DOHH2 (cell line): ENCODE data around the gene LRRC4B.

ENCODE experiments used
- H3F3A ChIP-seq: fragments of 200-600 bp; sonication (generic), shearing (Covaris generic); 2 replicates; pipeline ENCODE4 v1.6.0; 2016; ENCODE audit warnings: antibody characterized with exemption, mild to moderate bottlenecking; ENCODE audit not compliant: control insufficient read depth, insufficient read depth
- H3K27ac ChIP-seq: fragments of 200-600 bp; sonication (generic); 2 replicates; pipeline ENCODE4 v1.5.1; 2014; ENCODE audit warnings: low read depth, mild to moderate bottlenecking, low read length, moderate library complexity
- H3K27me3 ChIP-seq: fragments of 200-600 bp; sonication (generic); 2 replicates; pipeline ENCODE4 v1.6.1; 2014; ENCODE audit warnings: mild to moderate bottlenecking, low read length, mixed read lengths; ENCODE audit not compliant: control insufficient read depth
- H3K36me3 ChIP-seq: fragments of 200-600 bp; sonication (generic); 2 replicates; pipeline ENCODE4 v1.6.1; 2014; ENCODE audit warnings: mild to moderate bottlenecking, low read length, moderate library complexity, mixed read lengths; ENCODE audit not compliant: control insufficient read depth
- H3K4me1 ChIP-seq: fragments of 200-600 bp; sonication (generic); 2 replicates; pipeline ENCODE4 v1.6.1; 2014; ENCODE audit warnings: mild to moderate bottlenecking, low read length, mixed read lengths; ENCODE audit not compliant: control insufficient read depth
- H3K4me2 ChIP-seq: fragments of 200-600 bp; sonication (generic); 2 replicates; pipeline ENCODE4 v1.6.0; 2014; ENCODE audit warnings: mild to moderate bottlenecking, low read length, moderate library complexity
- H3K4me3 ChIP-seq: fragments of 200-600 bp; sonication (generic); 2 replicates; pipeline ENCODE4 v1.5.1; 2014; ENCODE audit warnings: mild to moderate bottlenecking, low read length, mixed read lengths
- H3K79me2 ChIP-seq: fragments of 200-600 bp; sonication (generic); 2 replicates; pipeline ENCODE4 v1.6.1; 2014; ENCODE audit warnings: mild to moderate bottlenecking, low read length, mixed read lengths; ENCODE audit not compliant: control insufficient read depth
- H3K9me2 ChIP-seq: fragments of 200-600 bp; sonication (generic); replicated peaks from 2 replicates; pipeline ENCODE4 v1.6.1; 2014; ENCODE audit warnings: mild to moderate bottlenecking, low read length, mixed read lengths; ENCODE audit not compliant: control insufficient read depth
- H3K9me3 ChIP-seq: fragments of 200-600 bp; sonication (generic); 2 replicates; pipeline ENCODE4 v1.6.1; 2014; ENCODE audit warnings: antibody characterized with exemption, low read length, mixed read lengths; ENCODE audit not compliant: control insufficient read depth, insufficient read depth
- H4K20me1 ChIP-seq: fragments of 200-600 bp; sonication (generic); 2 replicates; pipeline ENCODE4 v1.6.0; 2014; ENCODE audit warnings: low read depth, mild to moderate bottlenecking, antibody characterized with exemption, low read length, moderate library complexity; ENCODE audit not compliant: control insufficient read depth, insufficient read depth
- CTCF ChIP-seq: fragments of 200-600 bp; sonication (generic); IDR thresholded peaks from one replicate; pipeline ENCODE4 v1.5.1; 2014; ENCODE audit warnings: antibody characterized with exemption, mild to moderate bottlenecking, low read depth, low read length; ENCODE audit not compliant: poor library complexity, severe bottlenecking
- EZH2phosphoT487 ChIP-seq: fragments of 200-600 bp; sonication (generic); IDR thresholded peaks from 2 replicates; pipeline ENCODE4 v1.6.1; 2017; ENCODE audit warnings: borderline replicate concordance, mild to moderate bottlenecking, antibody characterized with exemption, low read length, moderate library complexity, mixed read lengths

LRRC4B gene

DNA sequence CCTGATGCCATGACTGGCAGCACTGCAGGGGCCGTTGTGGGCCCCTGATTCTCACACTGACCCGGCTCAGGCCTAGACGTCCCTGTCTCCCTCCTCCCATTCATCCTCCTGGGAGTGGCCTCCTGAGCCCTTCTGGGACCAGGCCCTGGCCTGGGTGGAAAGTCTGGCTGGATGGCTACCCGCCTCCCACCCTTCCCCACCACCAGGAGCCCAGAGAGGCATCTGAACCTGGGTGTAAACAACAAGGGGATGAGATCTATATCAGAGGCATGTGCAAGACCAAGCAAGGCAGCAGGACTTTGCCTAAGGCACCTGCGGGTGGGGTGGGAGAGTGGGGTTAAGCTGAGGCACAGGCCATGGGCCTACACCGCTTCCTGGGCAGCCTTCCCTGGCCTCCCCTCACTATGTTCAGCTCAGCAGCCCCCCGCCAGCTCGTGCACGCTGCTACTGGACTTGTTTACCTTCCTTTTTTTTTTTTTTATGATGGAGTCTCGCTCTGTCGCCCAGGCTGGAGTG is 32.5 kb downstream of the LRRC4B start:
- Histone ChIP-seq H3K4me3 (no peak overlapping the region), H3K4me1 (no peaks in the 10 kb centered on the region), H3K79me2 (no peaks in the 10 kb centered on the region), H4K20me1 (no peaks in the 10 kb centered on the region), H3K4me2 (no peak overlapping the region), H3K27ac (no peak overlapping the region), H3K36me3 (no peaks in the 10 kb centered on the region), H3K27me3 (peaks cover 3% of the 10 kb centered on the region; the same call in 1 of the 2 replicates), H3F3A (no peaks in the 10 kb centered on the region), H3K9me2 (no peaks in the 10 kb centered on the region), H3K9me3 (peaks cover 11% of the 10 kb centered on the region)
- TF ChIP-seq CTCF = no peak
- TF ChIP-seq EZH2phosphoT487 = no peak

DNA sequence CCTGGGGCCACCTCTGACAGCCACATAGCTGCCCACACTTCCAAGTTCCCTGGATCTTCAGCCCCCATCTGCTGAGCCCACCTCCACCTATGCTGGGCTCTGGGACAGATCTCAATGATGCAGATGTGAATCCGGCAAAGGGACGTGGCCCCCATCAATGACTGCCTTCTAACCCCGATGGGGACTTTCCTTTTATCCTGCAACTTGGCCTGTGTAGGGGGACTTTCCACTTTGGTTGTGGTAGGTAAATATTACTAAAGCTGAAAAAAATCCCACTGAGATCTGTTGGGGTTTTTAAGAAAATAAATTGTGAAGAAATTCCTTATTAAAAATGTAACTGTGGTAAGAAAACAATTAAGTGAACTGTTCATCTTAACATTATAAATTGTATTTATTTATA is 33.8 kb downstream of the LRRC4B start:
- peaks cover 3% of the 10 kb centered on the region; the same call in 1 of the 2 replicates for H3K27me3 ChIP-seq
- H3F3A ChIP-seq = no peaks in the 10 kb centered on the region
- H4K20me1 ChIP-seq = no peaks in the 10 kb centered on the region
- TF ChIP-seq EZH2phosphoT487 (no peak), CTCF (no peak)
- no peaks in the 10 kb centered on the region for H3K36me3 ChIP-seq
- no peaks in the 10 kb centered on the region for H3K79me2 ChIP-seq
- no peaks in the 10 kb centered on the region for H3K4me1 ChIP-seq
- peaks cover 11% of the 10 kb centered on the region for H3K9me3 ChIP-seq
- no peak overlapping the region for H3K27ac ChIP-seq
- no peaks in the 10 kb centered on the region for H3K9me2 ChIP-seq
- no peak overlapping the region for H3K4me3 ChIP-seq
- H3K4me2 ChIP-seq = no peak overlapping the region

DNA sequence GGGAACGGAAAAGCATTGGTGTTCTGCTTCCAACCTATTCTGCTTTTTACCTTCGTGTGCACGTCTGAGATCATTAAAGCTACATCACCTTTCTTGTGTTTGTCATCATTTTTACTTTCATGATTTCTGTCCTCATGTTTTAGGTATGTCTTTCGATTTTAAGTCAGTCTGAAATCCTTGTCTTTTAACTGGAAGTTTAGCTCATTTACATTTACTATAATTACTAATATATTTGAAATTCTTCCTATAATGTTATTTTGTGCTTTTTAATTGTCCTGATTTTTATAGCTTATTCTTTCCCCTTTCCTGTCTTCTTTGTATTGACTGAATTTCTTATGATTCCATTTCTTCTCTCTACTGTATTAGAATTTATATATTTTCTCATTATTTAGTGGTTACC is 35.3 kb downstream of the LRRC4B start:
- Histone ChIP-seq H3K27ac (no peak overlapping the region), H3K4me2 (no peak overlapping the region), H3K9me2 (no peaks in the 10 kb centered on the region), H3K4me1 (no peaks in the 10 kb centered on the region), H3K36me3 (no peaks in the 10 kb centered on the region), H4K20me1 (no peaks in the 10 kb centered on the region), H3K27me3 (peaks cover 3% of the 10 kb centered on the region; the same call in 1 of the 2 replicates), H3K79me2 (no peaks in the 10 kb centered on the region), H3K4me3 (no peak overlapping the region), H3F3A (no peaks in the 10 kb centered on the region), H3K9me3 (peaks cover 11% of the 10 kb centered on the region)
- TF ChIP-seq EZH2phosphoT487 (no peak), CTCF (no peak)
